Mucosa of descending colon (tissue), 3 donors: ENCODE measurements around the gene ZNF629. TPM values are rescaled to one million over a fixed set of nuclear protein-coding genes. Genes with fewer than 3 reads are reported as not detected.

Experiments
- ATAC-seq: fragments of 200-7000 bp; cut with Tn5 transposase; one replicate; pipeline ENCODE4 v1.9.1; 2020; ENCODE audit warnings: mild to moderate bottlenecking, moderate library complexity
- DNase-seq, 3 donors: peaks; one replicate each; pipeline ENCODE4 v3.0.0-alpha.2; 2020
- H3K36me3 ChIP-seq: fragments of 200-600 bp; one replicate; pipeline ENCODE4 v1.8.0; 2021; ENCODE audit warnings: low read depth, mild to moderate bottlenecking
- H3K4me1 ChIP-seq: fragments of 200-600 bp; one replicate; pipeline ENCODE4 v1.8.0; 2021; ENCODE audit warnings: low read depth, mild to moderate bottlenecking
- H3K4me3 ChIP-seq: fragments of 200-600 bp; one replicate; pipeline ENCODE4 v1.8.0; 2021; ENCODE audit warnings: mild to moderate bottlenecking
- H3K9me3 ChIP-seq: fragments of 200-600 bp; one replicate; pipeline ENCODE4 v1.8.0; 2021; ENCODE audit warnings: mild to moderate bottlenecking
- CTCF ChIP-seq: fragments of 200-600 bp; IDR thresholded peaks from one replicate; pipeline ENCODE4 v1.8.0; 2022; ENCODE audit warnings: antibody characterized with exemption, mild to moderate bottlenecking
- intact Hi-C, 2 donors: fragments of 100-400 bp; cut with DNase I in 1 of 2; cut with micrococcal nuclease in 1 of 2; formaldehyde crosslinking; loops; one replicate each; pipeline versions ENCODE4 v1.11.0 to v1.11.1; 2022; cut with DNase I, micrococcal nuclease
- total RNA-seq, 3 donors: library from RNA; stranded (reverse); fragmentation: NEBNext Ultra II Directional in 2 of 3; extraction: Animal tissue kit (Norgen Biotek cat#: 25700) in 2 of 3; gene quantifications; one replicate each; pipeline versions ENCODE4 v1.2.1 to v1.2.4, GENCODE V29; 2021 to 2023
- donor health status: DM: no; HTN: no; CAD: no; lungs with moderate emphysema.
- donor health status: DM: no; HTN: no; CAD: no.
- donor health status: DM: no; HTN: yes; CAD: no.

The ZNF629 gene
- total RNA-seq, 3 donors from 2014 or later, result 13.4 to 14.9 (median 14.6) TPM

GRCh38 chr16:30805370-30806169, 18.6 kb upstream of the ZNF629 start:
- ATAC-seq (peak; percentile 97), DNase-seq (peak; percentile 88 to 91 (median 91))
- intact Hi-C loops, result no loop called here
- Histone ChIP-seq H3K36me3 (no peaks in the 10 kb centered on the region), H3K9me3 (no peaks in the 10 kb centered on the region), H3K4me3 (peak overlapping the region; percentile 64), H3K4me1 (peaks cover 6% of the 10 kb centered on the region)
- no peak for TF ChIP-seq CTCF

GRCh38 chr16:30805056-30805369, 18.0 kb upstream of the ZNF629 start:
- Histone ChIP-seq H3K9me3 (no peaks in the 10 kb centered on the region), H3K4me3 (peak overlapping the region; percentile 64), H3K36me3 (no peaks in the 10 kb centered on the region), H3K4me1 (peaks cover 6% of the 10 kb centered on the region)
- ATAC-seq (peak; percentile 31), DNase-seq (no peak)
- no peak for TF ChIP-seq CTCF
- intact Hi-C loops, result no loop called here

GRCh38 chr16:30802936-30803335, 15.9 kb upstream of the ZNF629 start:
- Histone ChIP-seq H3K9me3 (no peaks in the 10 kb centered on the region), H3K4me3 (no peak overlapping the region), H3K4me1 (peaks cover 6% of the 10 kb centered on the region), H3K36me3 (no peaks in the 10 kb centered on the region)
- no peak for TF ChIP-seq CTCF
- ATAC-seq (no peak), DNase-seq (no peak)
- intact Hi-C loops, result no loop called here

- H3K36me3 ChIP-seq, result no peaks in the 10 kb centered on the region
- peak; percentile 35 for ATAC-seq
Observed at GRCh38 chr16:30797670-30798309, 10.8 kb upstream of the ZNF629 start.

GRCh38 chr16:30794634-30795033, 7.6 kb upstream of the ZNF629 start:
- Histone ChIP-seq H3K36me3 (no peaks in the 10 kb centered on the region), H3K4me1 (no peaks in the 10 kb centered on the region), H3K9me3 (no peaks in the 10 kb centered on the region), H3K4me3 (no peak overlapping the region)
- DNase-seq (no peak), ATAC-seq (no peak)
- no peak for TF ChIP-seq CTCF
- intact Hi-C loops, result no loop called here

More at GRCh38 chr16:30797670-30798309, 10.8 kb upstream of the ZNF629 start:
- no peak for DNase-seq
- no peak for TF ChIP-seq CTCF
- no peak overlapping the region for H3K4me3 ChIP-seq
- H3K4me1 ChIP-seq, result no peaks in the 10 kb centered on the region
- no peaks in the 10 kb centered on the region for H3K9me3 ChIP-seq
- intact Hi-C loops, result no loop called here
